Stimulated activated CD4-positive, alpha-beta T cell treated with anti-CD3 and anti-CD28 coated beads, Interleukin-12 subunit alpha, Interleukin-12 subunit beta, amount 100 ng/mL, for 4 hours (primary cell): ENCODE measurements around the gene BPHL.
"Not testable (repeated sequence)": the region's sequence is repeated elsewhere in the genome, so short reads cannot be mapped to it uniquely, and the experiment has no call there.

Experiments
- DNase-seq: peaks from one replicate; pipeline ENCODE4 v3.0.0-alpha.2; 2020

Gene BPHL

GRCh38 chr6:3157131-3157933 lies 38.8 kb downstream of the BPHL start, which contains the start of gene TUBB2A:
Gene TUBB2A (minus strand): TSS chr6:3157544. CDS start chr6:3157463, 81 bp downstream.
- peak; percentile 87 for DNase-seq

GRCh38 chr6:3159805-3160781 lies 41.6 kb downstream of the BPHL start:
- DNase-seq, result peak; percentile 46

GRCh38 chr6:3162067-3162497 lies 43.6 kb downstream of the BPHL start:
- DNase-seq, result no peak

GRCh38 chr6:3162565-3163247 lies 44.2 kb downstream of the BPHL start:
- DNase-seq, result peak; percentile 53

- DNase-seq, result no peak
Observed at GRCh38 chr6:3163248-3163594, 44.7 kb downstream of the BPHL start.

DNA sequence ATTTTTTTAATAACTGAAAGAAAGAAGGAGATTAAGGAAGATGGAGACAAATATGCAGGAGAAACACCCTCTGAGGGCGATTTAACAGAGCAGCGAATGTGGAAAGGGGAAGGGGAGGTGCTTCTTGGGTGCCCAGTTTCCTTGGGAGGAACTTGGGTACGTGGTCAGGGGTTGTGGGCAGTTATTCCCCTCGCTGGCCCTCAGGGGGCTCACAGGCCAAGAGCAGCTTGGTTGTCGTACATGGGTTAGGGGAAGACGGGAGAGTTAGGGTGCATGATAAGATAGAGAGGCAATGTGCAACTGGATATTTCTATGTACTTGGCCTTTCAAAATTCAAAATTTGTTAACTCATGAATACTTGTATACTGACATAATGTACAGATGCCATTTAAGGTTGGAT lies 45.9 kb downstream of the BPHL start:
- no peak for DNase-seq

DNA sequence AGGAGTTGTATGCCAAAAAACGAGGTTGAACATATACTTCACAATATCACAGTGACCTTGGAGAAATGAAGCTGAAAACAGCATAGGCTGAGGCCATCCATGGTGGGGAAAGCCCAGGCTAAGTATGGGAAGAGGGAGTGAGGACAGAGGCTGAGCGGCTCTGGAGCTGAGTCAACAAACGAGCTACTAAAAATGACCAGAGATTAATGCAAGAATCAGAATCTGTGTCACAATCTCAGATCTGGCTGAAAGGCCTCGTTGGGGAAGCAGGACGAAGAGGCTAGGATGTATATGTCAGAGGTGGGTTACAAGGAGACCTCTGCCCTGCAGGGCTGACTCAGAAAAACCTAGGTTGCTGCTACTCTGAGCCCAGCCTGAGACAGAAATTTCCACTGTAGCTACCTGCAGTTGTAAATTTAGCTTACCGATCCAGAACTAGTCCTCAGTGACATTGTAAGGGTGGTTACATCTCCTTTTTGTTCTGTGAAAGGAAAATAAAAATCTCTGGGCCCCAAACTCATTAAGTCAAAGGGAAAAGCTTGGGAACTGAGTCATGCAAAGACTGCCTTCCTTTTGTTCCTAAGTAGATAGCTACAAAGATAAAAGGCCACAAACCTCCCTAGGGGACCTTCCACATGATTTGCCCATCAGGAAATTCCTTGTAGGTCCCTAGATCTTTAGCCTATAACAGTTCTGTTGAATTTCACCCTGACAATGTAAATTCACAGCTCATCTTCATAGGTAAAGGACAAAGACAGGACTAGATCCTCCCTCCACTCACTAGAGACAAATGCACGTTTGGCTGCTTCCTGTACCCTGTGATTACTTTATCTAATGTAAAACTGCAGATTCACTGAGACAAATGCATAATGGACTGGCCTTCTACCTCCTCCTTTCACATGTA lies 47.4 kb downstream of the BPHL start:
- DNase-seq, result no peak

DNA sequence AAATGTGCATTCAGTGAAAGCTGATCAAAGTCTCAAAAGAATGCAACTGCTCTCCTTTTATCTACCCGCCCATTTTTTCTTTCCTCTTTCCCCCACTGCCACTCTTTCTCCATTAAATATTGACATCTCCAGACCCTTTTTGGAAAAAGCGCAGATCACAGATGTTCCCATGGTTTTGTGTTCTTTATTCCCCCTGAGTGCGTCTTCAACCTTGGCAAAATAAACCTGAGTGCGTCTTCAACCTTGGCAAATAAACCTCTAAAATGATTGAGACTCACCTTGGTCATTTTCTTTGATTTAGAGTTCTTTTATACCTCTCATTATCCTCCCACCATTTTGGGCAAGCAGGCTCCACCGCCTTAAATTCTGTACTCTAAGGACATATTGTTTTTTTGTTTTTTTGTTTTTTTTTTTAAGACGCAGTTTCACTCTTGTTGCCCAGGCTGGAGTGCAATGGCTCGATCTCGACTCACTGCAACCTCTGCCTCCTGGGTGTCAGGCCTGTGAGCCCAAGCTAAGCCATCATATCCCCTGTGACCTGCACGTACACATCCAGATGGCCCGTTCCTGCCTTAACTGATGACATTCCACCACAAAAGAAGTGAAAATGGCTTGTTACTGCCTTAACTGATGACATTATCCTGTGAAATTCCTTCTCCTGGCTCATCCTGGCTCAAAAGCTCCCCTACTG lies 48.2 kb downstream of the BPHL start:
- DNase-seq, result not testable (repeated sequence)

- not testable (repeated sequence) for DNase-seq
Observed at GRCh38 chr6:3168046-3168445, 49.5 kb downstream of the BPHL start.

GRCh38 chr6:3170676-3171075 lies 52.2 kb downstream of the BPHL start:
- not testable (repeated sequence) for DNase-seq

DNA sequence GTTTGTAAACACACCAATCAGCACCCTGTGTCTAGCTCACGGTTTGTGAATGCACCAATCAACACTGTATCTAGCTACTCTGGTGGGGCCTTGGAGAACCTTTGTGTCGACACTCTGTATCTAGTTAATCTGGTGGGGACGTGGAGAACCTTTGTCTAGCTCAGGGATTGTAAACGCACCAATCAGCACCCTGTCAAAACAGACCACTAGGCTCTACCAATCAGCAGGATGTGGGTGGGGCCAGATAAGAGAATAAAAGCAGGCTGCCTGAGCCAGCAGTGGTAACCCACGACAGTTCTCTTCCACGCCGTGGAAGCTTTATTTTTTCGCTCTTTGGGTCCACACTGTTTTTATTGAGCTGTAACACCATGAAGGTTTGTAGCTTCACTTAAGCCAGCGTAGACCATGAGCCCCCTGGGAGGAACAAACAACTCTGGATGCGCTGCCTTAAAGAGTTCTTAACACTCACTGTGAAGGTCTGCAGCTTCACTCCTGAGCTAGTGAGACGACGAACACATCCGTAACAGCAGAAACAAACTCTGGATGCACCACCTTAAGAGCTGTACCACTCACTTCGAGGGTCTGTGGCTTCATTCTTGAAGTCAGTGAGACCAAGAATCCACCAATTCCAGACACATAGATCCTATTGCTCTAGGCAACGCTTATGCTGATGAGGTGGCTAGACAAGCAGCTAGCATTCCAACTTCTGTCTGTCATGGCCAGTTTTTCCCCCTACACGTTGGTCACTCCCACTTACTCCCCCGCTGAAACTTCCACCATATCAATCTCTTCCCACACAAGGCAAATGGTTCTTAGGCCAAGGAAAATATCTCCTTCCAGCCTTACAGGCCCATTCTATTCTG lies 53.0 kb downstream of the BPHL start:
- not testable (repeated sequence) for DNase-seq

DNA sequence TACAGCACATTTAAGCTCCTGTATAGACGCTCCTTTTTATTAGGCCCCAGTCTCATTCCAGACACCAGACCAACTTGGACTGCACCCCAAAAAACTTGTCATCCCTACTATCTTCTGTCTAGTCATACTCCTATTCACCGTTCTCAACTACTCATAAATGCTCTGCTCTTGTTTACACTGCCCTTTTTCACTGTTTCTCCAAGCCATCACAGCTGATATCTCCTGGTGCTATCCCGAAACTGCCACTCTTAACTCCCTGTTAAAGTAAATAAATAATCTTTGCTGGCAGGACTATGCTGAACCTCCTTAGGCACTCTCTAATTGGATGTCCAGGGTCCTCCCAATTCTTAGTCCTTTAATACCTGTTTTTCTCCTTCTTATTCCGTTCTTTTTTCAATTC lies 54.3 kb downstream of the BPHL start:
- not testable (repeated sequence) for DNase-seq

DNA sequence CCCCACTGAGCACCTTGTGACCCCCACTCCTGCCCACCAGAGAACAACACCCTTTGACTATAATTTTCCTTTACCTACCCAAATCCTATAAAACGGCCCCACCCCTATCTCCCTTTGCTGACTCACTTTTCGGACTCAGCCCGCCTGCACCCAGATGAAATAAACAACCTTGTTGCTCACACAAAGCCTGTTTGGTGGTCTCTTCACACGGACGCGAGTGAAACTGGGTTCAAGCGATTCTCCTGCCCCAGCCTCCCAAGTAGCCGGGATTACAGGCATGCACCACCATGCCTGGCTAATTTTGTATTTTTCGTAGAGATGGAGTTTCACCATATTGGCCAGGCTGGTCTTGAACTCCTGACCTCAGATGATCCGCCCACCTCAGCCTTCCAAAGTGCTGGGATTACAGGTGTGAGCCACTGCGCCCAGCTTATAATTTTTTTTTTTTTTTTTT lies 55.2 kb downstream of the BPHL start:
- not testable (repeated sequence) for DNase-seq

- DNase-seq, result no peak
Observed at GRCh38 chr6:3175715-3176402, 57.3 kb downstream of the BPHL start.

DNA sequence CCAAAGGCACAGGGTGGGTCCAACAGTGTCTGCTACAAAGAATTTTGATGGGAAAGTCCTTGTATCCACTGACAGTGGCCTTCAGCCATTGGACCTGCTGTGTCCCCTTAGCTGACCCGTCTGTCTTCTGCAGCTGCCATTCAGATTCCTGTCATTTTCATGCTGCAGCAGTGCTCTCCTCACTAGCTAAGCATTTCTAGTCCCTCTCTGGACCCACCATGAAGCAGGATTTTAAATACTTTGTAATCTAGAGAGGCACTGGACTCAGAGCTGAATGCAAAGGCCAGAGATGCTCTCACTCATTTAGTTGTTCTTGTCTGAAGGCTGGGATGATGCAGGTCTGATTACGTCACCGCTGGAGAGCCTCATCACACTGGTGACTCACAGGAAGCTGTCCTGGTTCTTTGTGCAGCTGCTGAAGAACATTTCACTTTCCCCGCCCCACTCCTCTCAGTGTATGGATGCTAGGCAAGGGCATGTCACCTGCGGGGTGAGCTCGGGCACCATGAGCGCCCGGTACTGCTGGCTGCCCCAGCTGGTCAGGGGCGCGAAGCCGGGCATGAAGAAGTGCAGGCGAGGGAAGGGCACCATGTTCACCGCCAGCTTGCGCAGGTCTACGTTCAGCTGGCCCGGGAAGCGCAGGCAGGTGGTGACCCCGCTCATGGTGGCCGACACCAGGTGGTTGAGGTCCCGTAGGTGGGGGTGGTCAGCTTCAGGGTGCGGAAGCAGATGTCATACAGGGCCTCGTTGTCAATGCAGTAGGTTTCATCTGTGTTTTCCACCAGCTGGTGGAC lies 58.2 kb downstream of the BPHL start:
- peak; percentile 17 for DNase-seq

DNA sequence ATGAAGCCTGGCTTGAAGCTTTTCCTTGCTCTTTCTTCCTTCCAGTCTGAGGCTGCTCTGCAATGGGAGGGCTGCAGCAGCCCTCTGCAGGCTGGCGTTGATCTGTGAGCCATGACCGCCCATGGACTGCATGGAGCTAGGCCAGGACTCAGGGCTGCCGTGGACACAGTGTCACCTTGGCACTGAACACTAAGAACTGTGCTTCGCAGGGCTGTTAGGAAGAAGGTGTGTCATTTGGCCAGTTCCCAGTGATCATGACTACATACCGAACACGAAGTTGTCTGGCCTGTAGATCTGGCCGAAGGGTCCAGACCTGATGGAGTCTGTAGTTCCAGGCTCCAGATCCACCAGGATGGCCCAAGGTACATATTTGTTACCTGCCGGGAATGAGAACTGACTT lies 60.2 kb downstream of the BPHL start:
- not testable (repeated sequence) for DNase-seq

DNA sequence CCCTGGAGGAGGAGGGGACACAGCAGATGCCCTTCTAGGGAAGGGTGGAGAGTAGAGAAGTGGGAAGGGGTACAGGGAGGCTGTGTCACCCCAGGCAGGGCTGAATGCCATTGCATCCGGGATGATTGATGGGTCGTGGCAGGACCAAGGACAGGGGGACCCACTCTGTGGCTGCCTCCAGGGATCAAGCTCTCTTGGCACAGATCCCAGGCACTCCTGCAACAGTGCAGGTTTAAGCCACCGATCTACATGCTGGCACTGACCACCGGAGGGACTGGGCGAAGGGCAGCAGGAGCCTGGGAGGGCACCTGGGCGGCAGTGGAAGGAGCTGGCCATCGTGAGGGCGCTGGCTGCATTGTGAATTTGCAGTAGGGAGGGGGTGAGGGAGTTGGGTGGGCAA lies 61.4 kb downstream of the BPHL start:
- not testable (repeated sequence) for DNase-seq

- DNase-seq, result no peak
Observed at GRCh38 chr6:3181105-3181504, 62.6 kb downstream of the BPHL start.

DNA sequence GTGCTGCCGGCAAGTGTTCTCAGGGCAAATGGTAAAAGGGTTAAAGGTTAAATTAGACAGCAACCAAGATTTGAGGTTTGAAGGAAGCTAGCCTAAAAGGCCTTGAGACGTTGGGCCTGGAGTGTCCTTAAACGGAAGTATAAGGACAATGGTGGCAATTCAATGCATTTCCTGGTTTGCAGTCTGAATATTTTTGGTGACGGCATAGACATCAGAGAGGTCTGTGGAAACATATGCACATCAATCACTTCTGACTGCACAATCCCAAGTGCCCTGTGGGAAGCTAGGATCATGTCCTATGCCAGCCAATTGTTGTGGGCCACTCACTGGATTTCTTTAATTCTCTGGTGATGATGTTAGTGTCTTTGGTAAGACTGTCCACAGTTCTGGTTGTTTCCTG lies 64.6 kb downstream of the BPHL start:
- DNase-seq, result no peak
